Astrocyte (in vitro differentiated cells and primary cell): ENCODE data around the gene CD320. TPM values are rescaled to one million over a fixed set of nuclear protein-coding genes. Genes with fewer than 3 reads are reported as not detected.

ENCODE experiments used
- DNase-seq: peaks from one replicate; pipeline ENCODE4 v3.0.0-alpha.2; 2010; ENCODE audit warnings: low read depth
- FAIRE-seq: peaks from 2 replicates; lab custom pipeline; 2011; peaks lifted over from hg19 to GRCh38; lab: Jason Lieb, UNC
- H2AFZ ChIP-seq: 2 replicates; pipeline ENCODE4 v1.6.0; 2012; ENCODE audit warnings: low read depth, low read length, inconsistent platforms
- H3K27ac ChIP-seq: 2 replicates; pipeline ENCODE4 v1.5.1; 2011; ENCODE audit warnings: low read depth, low read length, inconsistent platforms
- H3K27me3 ChIP-seq: 2 replicates; pipeline ENCODE4 v1.6.0; 2011; ENCODE audit warnings: low read length, inconsistent platforms; ENCODE audit not compliant: insufficient read depth
- H3K36me3 ChIP-seq: 2 replicates; pipeline ENCODE4 v1.5.1; 2011; ENCODE audit warnings: low read length, inconsistent platforms; ENCODE audit not compliant: insufficient read depth
- H3K4me1 ChIP-seq: 2 replicates; pipeline ENCODE4 v1.5.1; 2011; ENCODE audit warnings: low read length, inconsistent platforms; ENCODE audit not compliant: insufficient read depth
- H3K4me2 ChIP-seq: 2 replicates; pipeline ENCODE4 v1.6.0; 2012; ENCODE audit warnings: low read length, inconsistent platforms
- H3K4me3 ChIP-seq: 2 replicates; pipeline ENCODE4 v1.5.1; 2011; ENCODE audit warnings: low read depth, mild to moderate bottlenecking, low read length, inconsistent platforms; ENCODE audit not compliant: insufficient read depth
- H3K79me2 ChIP-seq: 2 replicates; pipeline ENCODE4 v1.6.0; 2012; ENCODE audit warnings: mild to moderate bottlenecking, low read length, inconsistent platforms; ENCODE audit not compliant: insufficient read depth
- H3K9ac ChIP-seq: 2 replicates; pipeline ENCODE4 v1.6.0; 2012; ENCODE audit warnings: mild to moderate bottlenecking, low read length, inconsistent platforms
- H3K9me3 ChIP-seq: 2 replicates; pipeline ENCODE4 v1.5.1; 2012; ENCODE audit warnings: low read depth, mild to moderate bottlenecking, low read length, inconsistent platforms; ENCODE audit not compliant: insufficient read depth
- H4K20me1 ChIP-seq: 2 replicates; pipeline ENCODE4 v1.6.0; 2012; ENCODE audit warnings: low read length, inconsistent platforms; ENCODE audit not compliant: insufficient read depth
- H3K27ac Mint-ChIP-seq: one replicate; pipeline ENCODE4 v1.8.0; 2021; ENCODE audit warnings: mild to moderate bottlenecking, mixed read lengths; ENCODE audit not compliant: unreplicated experiment
- H3K27me3 Mint-ChIP-seq: one replicate; pipeline ENCODE4 v1.8.0; 2021; ENCODE audit warnings: low read depth, mixed read lengths; ENCODE audit not compliant: unreplicated experiment
- H3K36me3 Mint-ChIP-seq: one replicate; pipeline ENCODE4 v1.8.0; 2021; ENCODE audit warnings: low read depth, mixed read lengths; ENCODE audit not compliant: unreplicated experiment
- H3K4me1 Mint-ChIP-seq: one replicate; pipeline ENCODE4 v1.8.0; 2021; ENCODE audit warnings: low read depth, mixed read lengths; ENCODE audit not compliant: unreplicated experiment
- H3K4me3 Mint-ChIP-seq: one replicate; pipeline ENCODE4 v1.8.0; 2021; ENCODE audit warnings: mild to moderate bottlenecking, moderate library complexity, mixed read lengths; ENCODE audit not compliant: unreplicated experiment
- H3K9me3 Mint-ChIP-seq: one replicate; pipeline ENCODE4 v1.8.0; 2021; ENCODE audit warnings: mild to moderate bottlenecking, mixed read lengths; ENCODE audit not compliant: unreplicated experiment
- EZH2 ChIP-seq: IDR thresholded peaks from 2 replicates; pipeline ENCODE4 v1.6.1; 2012; ENCODE audit warnings: mild to moderate bottlenecking, low read length, inconsistent platforms; ENCODE audit not compliant: insufficient read depth
- total RNA-seq: library from RNA; stranded (reverse); gene quantifications from 2 replicates; pipeline ENCODE4 v1.2.1, GENCODE V29; 2021
- TF ChIP-seq, protein P1 (sequence below): IDR thresholded peaks from 2 replicates; pipeline ENCODE4 v1.5.1; 2011; ENCODE audit warnings: low read depth, mild to moderate bottlenecking, inconsistent platforms, low read length, moderate library complexity; ENCODE audit not compliant: insufficient read depth

Gene CD320
- total RNA-seq, 1 donor from 2014 or later, result 42.2 TPM

DNA sequence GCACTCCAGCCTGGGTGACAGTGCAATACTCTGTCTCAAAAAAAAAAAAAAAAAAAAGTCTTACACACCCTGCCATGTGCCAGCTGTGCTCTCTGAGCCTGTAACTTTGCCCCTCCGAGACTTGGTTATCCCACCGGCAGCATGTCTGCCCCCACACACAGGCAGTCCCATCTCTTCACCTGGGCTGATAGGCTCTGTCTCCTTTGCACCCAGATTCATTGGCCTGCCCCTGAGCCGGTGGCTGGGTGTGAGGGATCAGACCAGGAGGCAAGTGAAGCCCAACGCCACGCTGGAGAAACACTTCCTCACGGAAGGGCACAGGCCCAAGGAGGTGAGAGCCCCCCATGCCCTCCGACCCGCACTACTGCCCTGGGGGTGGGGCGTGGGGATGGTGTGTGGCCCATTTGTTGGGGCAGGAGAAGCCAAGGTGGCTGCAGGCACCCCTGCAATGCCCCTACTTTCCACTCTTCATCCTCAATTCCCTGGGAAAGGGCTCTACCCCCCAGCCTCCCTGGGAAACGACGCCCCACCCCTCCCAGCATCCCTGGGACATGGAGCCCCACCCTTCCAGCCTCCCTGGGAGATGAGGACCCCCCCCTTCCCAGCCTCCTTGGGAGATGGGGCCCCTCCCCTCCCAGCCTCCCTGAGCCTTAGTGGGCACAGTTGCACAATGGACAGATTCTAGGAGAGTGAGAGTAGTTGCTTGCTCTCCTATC, 53.7 kb downstream of the CD320 start:
- Histone ChIP-seq H3K4me3 (no peak overlapping the region), H3K27me3 (no peaks in the 10 kb centered on the region), H2AFZ (no peak overlapping the region), H3K36me3 (no peaks in the 10 kb centered on the region), H3K9me3 (no peaks in the 10 kb centered on the region), H3K79me2 (no peaks in the 10 kb centered on the region), H3K4me2 (no peak overlapping the region), H3K4me1 (no peaks in the 10 kb centered on the region), H3K9ac (no peak overlapping the region), H4K20me1 (no peaks in the 10 kb centered on the region), H3K27ac (no peak overlapping the region)
- H3K9me3 Mint-ChIP-seq, result no peaks in the 10 kb centered on the region
- no peak for DNase-seq
- no peak for FAIRE-seq
- no peaks in the 10 kb centered on the region for H3K27me3 Mint-ChIP-seq
- H3K36me3 Mint-ChIP-seq, result peaks cover 6% of the 10 kb centered on the region
- H3K27ac Mint-ChIP-seq, result no peak overlapping the region
- H3K4me1 Mint-ChIP-seq, result no peaks in the 10 kb centered on the region
- H3K4me3 Mint-ChIP-seq, result no peak overlapping the region
- TF ChIP-seq, protein P1, sequence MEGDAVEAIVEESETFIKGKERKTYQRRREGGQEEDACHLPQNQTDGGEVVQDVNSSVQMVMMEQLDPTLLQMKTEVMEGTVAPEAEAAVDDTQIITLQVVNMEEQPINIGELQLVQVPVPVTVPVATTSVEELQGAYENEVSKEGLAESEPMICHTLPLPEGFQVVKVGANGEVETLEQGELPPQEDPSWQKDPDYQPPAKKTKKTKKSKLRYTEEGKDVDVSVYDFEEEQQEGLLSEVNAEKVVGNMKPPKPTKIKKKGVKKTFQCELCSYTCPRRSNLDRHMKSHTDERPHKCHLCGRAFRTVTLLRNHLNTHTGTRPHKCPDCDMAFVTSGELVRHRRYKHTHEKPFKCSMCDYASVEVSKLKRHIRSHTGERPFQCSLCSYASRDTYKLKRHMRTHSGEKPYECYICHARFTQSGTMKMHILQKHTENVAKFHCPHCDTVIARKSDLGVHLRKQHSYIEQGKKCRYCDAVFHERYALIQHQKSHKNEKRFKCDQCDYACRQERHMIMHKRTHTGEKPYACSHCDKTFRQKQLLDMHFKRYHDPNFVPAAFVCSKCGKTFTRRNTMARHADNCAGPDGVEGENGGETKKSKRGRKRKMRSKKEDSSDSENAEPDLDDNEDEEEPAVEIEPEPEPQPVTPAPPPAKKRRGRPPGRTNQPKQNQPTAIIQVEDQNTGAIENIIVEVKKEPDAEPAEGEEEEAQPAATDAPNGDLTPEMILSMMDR, result no peak
- no peak for TF ChIP-seq EZH2

DNA sequence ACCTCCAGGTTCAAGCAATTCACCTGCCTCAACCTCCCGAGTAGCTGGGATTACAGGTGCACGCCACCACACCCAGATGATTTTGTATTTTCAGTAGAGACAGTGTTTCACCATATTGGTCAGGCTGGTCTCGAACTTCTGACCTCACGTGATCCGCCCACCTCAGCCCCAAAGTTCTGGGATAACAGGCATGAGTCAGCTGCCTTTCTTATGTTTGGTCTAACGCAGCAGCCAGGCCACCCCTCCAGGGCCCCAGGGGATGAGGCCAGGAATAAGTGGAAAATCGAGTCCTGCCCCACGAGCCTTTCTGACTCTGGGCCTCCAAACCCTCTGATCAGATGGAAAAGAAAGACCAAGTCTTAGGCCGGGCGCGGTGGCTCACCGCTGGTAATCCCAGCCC, 54.5 kb downstream of the CD320 start:
- no peak for DNase-seq
- no peak for TF ChIP-seq EZH2
- TF ChIP-seq, protein P1, result no peak
- no peaks in the 10 kb centered on the region for H3K9me3 ChIP-seq
- no peaks in the 10 kb centered on the region for H3K27me3 Mint-ChIP-seq
- H3K27ac Mint-ChIP-seq, result no peak overlapping the region
- H3K27me3 ChIP-seq, result no peaks in the 10 kb centered on the region
- no peak for FAIRE-seq
- no peak overlapping the region for H2AFZ ChIP-seq
- no peaks in the 10 kb centered on the region for H3K36me3 ChIP-seq
- H3K4me1 Mint-ChIP-seq, result no peaks in the 10 kb centered on the region
- H3K4me3 Mint-ChIP-seq, result no peak overlapping the region
- no peaks in the 10 kb centered on the region for H3K4me1 ChIP-seq
- H3K9me3 Mint-ChIP-seq, result no peaks in the 10 kb centered on the region
- no peaks in the 10 kb centered on the region for H3K79me2 ChIP-seq
- no peak overlapping the region for H3K4me3 ChIP-seq
- peaks cover 6% of the 10 kb centered on the region for H3K36me3 Mint-ChIP-seq
- H3K9ac ChIP-seq, result no peak overlapping the region
- H4K20me1 ChIP-seq, result no peaks in the 10 kb centered on the region
- no peak overlapping the region for H3K4me2 ChIP-seq
- no peak overlapping the region for H3K27ac ChIP-seq

DNA sequence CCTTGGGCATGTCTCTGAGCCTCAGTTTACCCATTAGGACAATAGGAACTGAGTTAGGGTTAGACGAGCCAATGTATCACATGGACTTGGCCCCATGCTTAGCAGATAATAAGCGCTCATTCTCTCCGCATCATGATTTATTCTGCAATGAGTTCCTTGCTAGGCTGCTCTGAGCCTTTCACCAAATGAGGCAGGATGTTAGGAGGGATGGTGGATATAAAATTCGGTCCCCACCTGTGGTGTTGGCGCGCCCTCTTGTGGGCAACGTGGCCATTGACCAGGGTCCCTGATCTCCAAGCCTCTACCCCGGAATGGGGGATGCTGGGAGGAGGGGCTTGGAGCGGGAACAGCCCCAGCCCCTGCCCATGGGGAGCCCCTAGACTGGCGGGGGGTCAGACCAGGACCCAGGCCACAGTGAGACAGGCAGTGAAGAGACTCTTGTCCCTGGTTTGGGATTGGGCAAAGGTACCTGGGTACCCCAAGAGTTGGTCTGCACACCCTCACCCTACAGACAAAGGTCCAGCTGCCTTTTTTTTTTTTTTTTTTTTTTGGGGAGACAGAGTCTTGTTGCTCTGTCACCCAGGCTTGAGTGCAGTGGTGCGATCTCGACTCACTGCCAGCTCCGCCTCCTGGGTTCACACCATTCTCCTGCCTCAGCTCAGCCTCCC, 55.1 kb downstream of the CD320 start:
- no peak overlapping the region for H3K4me3 ChIP-seq
- H3K4me2 ChIP-seq, result no peak overlapping the region
- Mint-ChIP-seq H3K4me3 (no peak overlapping the region), H3K27me3 (no peaks in the 10 kb centered on the region), H3K9me3 (peaks cover 5% of the 10 kb centered on the region), H3K4me1 (no peaks in the 10 kb centered on the region), H3K27ac (no peak overlapping the region), H3K36me3 (peaks cover 4% of the 10 kb centered on the region)
- H3K27me3 ChIP-seq, result no peaks in the 10 kb centered on the region
- H3K36me3 ChIP-seq, result no peaks in the 10 kb centered on the region
- no peak for TF ChIP-seq EZH2
- TF ChIP-seq, protein P1, result peak; percentile 83
- no peak overlapping the region for H3K9ac ChIP-seq
- H3K79me2 ChIP-seq, result no peaks in the 10 kb centered on the region
- no peaks in the 10 kb centered on the region for H3K4me1 ChIP-seq
- no peaks in the 10 kb centered on the region for H4K20me1 ChIP-seq
- DNase-seq (peak; percentile 27), FAIRE-seq (no peak)
- H3K9me3 ChIP-seq, result no peaks in the 10 kb centered on the region
- H3K27ac ChIP-seq, result no peak overlapping the region
- H2AFZ ChIP-seq, result no peak overlapping the region
